Central memory CD8-positive, alpha-beta T cell (primary cell): Measurements from ENCODE around the gene IGSF9B.

Experiments used
- ATAC-seq: fragments of 150-1000 bp; cut with Tn5 transposase; replicated peaks from 2 replicates; pipeline ENCODE4 v1.10.0; 2022; ENCODE audit warnings: mild to moderate bottlenecking, moderate FRiP score, moderate number of reproducible peaks; ENCODE audit not compliant: poor library complexity, severe bottlenecking; ENCODE audit errors: extremely low read depth
- DNase-seq, 2 donors: peaks; one replicate each; pipeline ENCODE4 v3.0.0; 2021; ENCODE audit warnings: low spot score in 2 of 2
- H3K27ac Mint-ChIP-seq: one replicate; pipeline ENCODE4 v1.8.0; 2022; ENCODE audit warnings: low read depth, mild to moderate bottlenecking, moderate library complexity, mixed read lengths
- H3K27me3 Mint-ChIP-seq: one replicate; pipeline ENCODE4 v1.8.0; 2022; ENCODE audit warnings: mixed read lengths
- H3K36me3 Mint-ChIP-seq: one replicate; pipeline ENCODE4 v1.8.0; 2022; ENCODE audit warnings: mild to moderate bottlenecking, moderate library complexity, mixed read lengths; ENCODE audit not compliant: insufficient read depth
- H3K4me1 Mint-ChIP-seq: one replicate; pipeline ENCODE4 v1.8.0; 2022; ENCODE audit warnings: mixed read lengths
- H3K4me3 Mint-ChIP-seq: one replicate; pipeline ENCODE4 v1.8.0; 2022; ENCODE audit warnings: mild to moderate bottlenecking, moderate library complexity, mixed read lengths
- H3K9me3 Mint-ChIP-seq: one replicate; pipeline ENCODE4 v1.8.0; 2022; ENCODE audit warnings: mixed read lengths

Gene IGSF9B

GRCh38 chr11:133937468-133937867, 19.3 kb downstream of the IGSF9B start:
- ATAC-seq (no peak), DNase-seq (no peak)
- no peak overlapping the region for H3K4me3 Mint-ChIP-seq
- no peaks in the 10 kb centered on the region for H3K9me3 Mint-ChIP-seq
- no peak overlapping the region for H3K27ac Mint-ChIP-seq
- no peaks in the 10 kb centered on the region for H3K27me3 Mint-ChIP-seq
- peaks cover 6% of the 10 kb centered on the region for H3K36me3 Mint-ChIP-seq
- H3K4me1 Mint-ChIP-seq: peaks cover 6% of the 10 kb centered on the region

- ATAC-seq: no peak
- peaks cover 6% of the 10 kb centered on the region for H3K4me1 Mint-ChIP-seq
- no peaks in the 10 kb centered on the region for H3K27me3 Mint-ChIP-seq
- H3K4me3 Mint-ChIP-seq: no peak overlapping the region
- H3K36me3 Mint-ChIP-seq: peaks cover 6% of the 10 kb centered on the region
- no peak overlapping the region for H3K27ac Mint-ChIP-seq
- no peaks in the 10 kb centered on the region for H3K9me3 Mint-ChIP-seq
- DNase-seq: no peak
These were observed 19.8 kb downstream of the IGSF9B start for GRCh38 chr11:133937015-133937414.

GRCh38 chr11:133936592-133936991, 20.2 kb downstream of the IGSF9B start:
- Mint-ChIP-seq H3K36me3 (peaks cover 6% of the 10 kb centered on the region), H3K9me3 (no peaks in the 10 kb centered on the region), H3K4me1 (peaks cover 6% of the 10 kb centered on the region), H3K27ac (no peak overlapping the region), H3K27me3 (no peaks in the 10 kb centered on the region), H3K4me3 (no peak overlapping the region)
- no peak for ATAC-seq
- DNase-seq: no peak

GRCh38 chr11:133936136-133936535, 20.6 kb downstream of the IGSF9B start:
- H3K4me3 Mint-ChIP-seq: no peak overlapping the region
- ATAC-seq: no peak
- no peaks in the 10 kb centered on the region for H3K9me3 Mint-ChIP-seq
- peaks cover 6% of the 10 kb centered on the region for H3K4me1 Mint-ChIP-seq
- H3K27ac Mint-ChIP-seq: no peak overlapping the region
- H3K27me3 Mint-ChIP-seq: no peaks in the 10 kb centered on the region
- H3K36me3 Mint-ChIP-seq: peaks cover 6% of the 10 kb centered on the region
- DNase-seq: no peak

GRCh38 chr11:133935551-133935910, 21.2 kb downstream of the IGSF9B start:
- Mint-ChIP-seq H3K36me3 (peaks cover 6% of the 10 kb centered on the region), H3K27me3 (no peaks in the 10 kb centered on the region), H3K4me1 (peaks cover 6% of the 10 kb centered on the region), H3K9me3 (no peaks in the 10 kb centered on the region), H3K4me3 (no peak overlapping the region), H3K27ac (no peak overlapping the region)
- ATAC-seq (no peak), DNase-seq (no peak)

GRCh38 chr11:133934599-133935550, 21.9 kb downstream of the IGSF9B start:
- ATAC-seq (no peak), DNase-seq (no peak)
- Mint-ChIP-seq H3K9me3 (no peaks in the 10 kb centered on the region), H3K27ac (peak overlapping the region; percentile 70), H3K4me3 (no peak overlapping the region), H3K36me3 (peaks cover 6% of the 10 kb centered on the region), H3K4me1 (peaks cover 6% of the 10 kb centered on the region), H3K27me3 (no peaks in the 10 kb centered on the region)

- H3K27ac Mint-ChIP-seq: peak overlapping the region; percentile 70
- H3K36me3 Mint-ChIP-seq: peaks cover 8% of the 10 kb centered on the region
- ATAC-seq: no peak
- no peak for DNase-seq
- no peak overlapping the region for H3K4me3 Mint-ChIP-seq
- peaks cover 6% of the 10 kb centered on the region for H3K4me1 Mint-ChIP-seq
- no peaks in the 10 kb centered on the region for H3K27me3 Mint-ChIP-seq
- H3K9me3 Mint-ChIP-seq: no peaks in the 10 kb centered on the region
These were observed 22.7 kb downstream of the IGSF9B start for GRCh38 chr11:133934096-133934495.

- Mint-ChIP-seq H3K9me3 (no peaks in the 10 kb centered on the region), H3K36me3 (peaks cover 10% of the 10 kb centered on the region), H3K4me3 (no peak overlapping the region), H3K27ac (peak overlapping the region; percentile 83), H3K27me3 (no peaks in the 10 kb centered on the region), H3K4me1 (peaks cover 20% of the 10 kb centered on the region)
- no peak for ATAC-seq
- no peak for DNase-seq
These were observed 25.2 kb downstream of the IGSF9B start for GRCh38 chr11:133931449-133932060.

- Mint-ChIP-seq H3K4me1 (peaks cover 20% of the 10 kb centered on the region), H3K27ac (no peak overlapping the region), H3K27me3 (no peaks in the 10 kb centered on the region), H3K36me3 (peaks cover 10% of the 10 kb centered on the region), H3K4me3 (no peak overlapping the region), H3K9me3 (no peaks in the 10 kb centered on the region)
- DNase-seq (no peak), ATAC-seq (no peak)
These were observed 25.9 kb downstream of the IGSF9B start for GRCh38 chr11:133930767-133931448.

GRCh38 chr11:133930053-133930766, 26.6 kb downstream of the IGSF9B start:
- DNase-seq (no peak), ATAC-seq (no peak)
- no peaks in the 10 kb centered on the region for H3K27me3 Mint-ChIP-seq
- peaks cover 20% of the 10 kb centered on the region for H3K4me1 Mint-ChIP-seq
- H3K36me3 Mint-ChIP-seq: peaks cover 10% of the 10 kb centered on the region
- no peaks in the 10 kb centered on the region for H3K9me3 Mint-ChIP-seq
- H3K27ac Mint-ChIP-seq: no peak overlapping the region
- H3K4me3 Mint-ChIP-seq: no peak overlapping the region

GRCh38 chr11:133929401-133930052, 27.2 kb downstream of the IGSF9B start:
- Mint-ChIP-seq H3K4me1 (peaks cover 20% of the 10 kb centered on the region), H3K27ac (no peak overlapping the region), H3K4me3 (no peak overlapping the region), H3K36me3 (peaks cover 8% of the 10 kb centered on the region), H3K27me3 (no peaks in the 10 kb centered on the region), H3K9me3 (no peaks in the 10 kb centered on the region)
- DNase-seq (no peak), ATAC-seq (no peak)

GRCh38 chr11:133928628-133929059, 28.1 kb downstream of the IGSF9B start:
- ATAC-seq (peak; percentile 68), DNase-seq (no peak)
- no peaks in the 10 kb centered on the region for H3K9me3 Mint-ChIP-seq
- H3K36me3 Mint-ChIP-seq: peaks cover 7% of the 10 kb centered on the region
- H3K27ac Mint-ChIP-seq: no peak overlapping the region
- peak overlapping the region; percentile 81 for H3K4me3 Mint-ChIP-seq
- H3K4me1 Mint-ChIP-seq: peaks cover 20% of the 10 kb centered on the region
- H3K27me3 Mint-ChIP-seq: no peaks in the 10 kb centered on the region
